GM12872 (cell line): ENCODE data around the gene KIF6.

Experiments
- TF ChIP-seq, protein P1 (sequence below): IDR thresholded peaks from 3 replicates; pipeline ENCODE4 v1.5.1; 2011; ENCODE audit warnings: low read depth, mild to moderate bottlenecking, low read length, moderate library complexity; ENCODE audit not compliant: insufficient read depth

Gene KIF6

DNA sequence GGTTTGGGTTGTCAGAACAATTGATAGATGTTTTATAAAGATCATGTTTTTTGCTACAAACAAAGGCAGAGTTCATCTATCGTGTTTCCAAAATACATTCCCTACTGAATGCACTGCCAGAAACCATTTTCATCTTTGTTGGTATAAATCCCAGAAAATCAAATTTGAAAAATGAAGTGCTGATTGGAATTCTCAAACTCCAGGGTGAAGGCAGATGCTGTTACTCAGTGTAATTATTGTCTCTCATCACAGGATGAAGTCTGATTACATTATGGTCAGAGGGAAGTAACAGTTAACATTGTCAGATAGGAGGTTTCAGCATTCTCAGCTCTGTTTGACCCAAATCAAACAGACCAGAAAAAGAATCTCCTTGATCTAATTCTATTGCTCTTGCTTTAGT is 204.3 kb downstream of the KIF6 start:
- TF ChIP-seq, protein P1, sequence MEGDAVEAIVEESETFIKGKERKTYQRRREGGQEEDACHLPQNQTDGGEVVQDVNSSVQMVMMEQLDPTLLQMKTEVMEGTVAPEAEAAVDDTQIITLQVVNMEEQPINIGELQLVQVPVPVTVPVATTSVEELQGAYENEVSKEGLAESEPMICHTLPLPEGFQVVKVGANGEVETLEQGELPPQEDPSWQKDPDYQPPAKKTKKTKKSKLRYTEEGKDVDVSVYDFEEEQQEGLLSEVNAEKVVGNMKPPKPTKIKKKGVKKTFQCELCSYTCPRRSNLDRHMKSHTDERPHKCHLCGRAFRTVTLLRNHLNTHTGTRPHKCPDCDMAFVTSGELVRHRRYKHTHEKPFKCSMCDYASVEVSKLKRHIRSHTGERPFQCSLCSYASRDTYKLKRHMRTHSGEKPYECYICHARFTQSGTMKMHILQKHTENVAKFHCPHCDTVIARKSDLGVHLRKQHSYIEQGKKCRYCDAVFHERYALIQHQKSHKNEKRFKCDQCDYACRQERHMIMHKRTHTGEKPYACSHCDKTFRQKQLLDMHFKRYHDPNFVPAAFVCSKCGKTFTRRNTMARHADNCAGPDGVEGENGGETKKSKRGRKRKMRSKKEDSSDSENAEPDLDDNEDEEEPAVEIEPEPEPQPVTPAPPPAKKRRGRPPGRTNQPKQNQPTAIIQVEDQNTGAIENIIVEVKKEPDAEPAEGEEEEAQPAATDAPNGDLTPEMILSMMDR = no peak

DNA sequence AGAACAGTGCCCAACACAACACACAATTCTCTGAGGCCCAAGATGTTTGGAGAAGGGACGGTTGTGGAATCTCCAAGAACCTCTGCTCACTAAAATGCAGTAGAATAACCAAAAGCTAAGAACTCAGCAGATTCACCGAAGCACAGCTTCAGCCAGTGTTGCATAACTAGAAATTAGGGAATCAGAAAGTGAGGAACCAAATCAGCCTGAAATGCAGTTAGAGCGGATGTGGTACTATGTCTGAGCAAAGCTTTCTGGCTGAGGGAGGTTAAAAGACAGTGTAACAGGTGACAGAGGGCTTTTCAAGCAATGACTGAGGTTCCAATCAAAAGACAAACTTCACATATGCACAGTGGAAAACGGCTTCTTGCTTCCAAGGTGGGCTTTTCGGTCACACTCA is 204.8 kb downstream of the KIF6 start:
- TF ChIP-seq, protein P1 = no peak

DNA sequence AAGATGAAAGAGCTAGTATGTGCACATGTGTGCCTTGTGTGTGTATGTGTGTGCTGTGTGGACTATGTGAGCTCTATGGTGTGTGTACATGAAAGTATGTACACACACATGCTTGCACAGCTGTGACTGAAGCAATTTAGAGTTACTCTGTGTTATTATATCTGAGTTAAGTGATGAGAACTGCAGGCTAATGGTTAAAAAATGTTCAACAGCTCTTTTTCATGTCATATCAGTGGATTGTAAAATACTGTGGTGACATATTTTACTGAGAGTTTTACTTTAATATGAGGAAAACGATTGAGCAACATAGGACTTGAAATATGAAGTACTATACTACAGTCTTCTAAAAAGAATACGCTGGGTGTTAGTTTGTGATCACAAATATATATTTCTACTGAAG is 207.0 kb downstream of the KIF6 start:
- TF ChIP-seq, protein P1 = no peak

DNA sequence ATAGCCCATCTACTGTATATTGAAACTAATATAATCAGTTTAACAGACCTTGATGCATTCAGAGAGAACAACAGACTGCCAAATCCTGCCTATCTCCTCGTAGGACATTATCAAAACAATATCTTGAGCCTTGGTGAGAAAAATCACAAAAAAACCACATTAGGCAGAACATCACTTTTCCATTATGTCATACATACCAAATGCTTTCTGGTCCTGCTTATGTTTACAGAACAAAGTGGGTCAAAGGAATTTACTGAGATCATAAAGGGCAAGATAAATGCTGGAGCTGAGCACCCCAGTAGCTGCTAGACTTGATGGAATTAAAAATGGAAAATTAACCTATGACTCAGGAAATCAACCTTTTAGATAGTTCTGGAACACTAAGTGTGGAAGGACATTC is 207.5 kb downstream of the KIF6 start:
- TF ChIP-seq, protein P1 = no peak

DNA sequence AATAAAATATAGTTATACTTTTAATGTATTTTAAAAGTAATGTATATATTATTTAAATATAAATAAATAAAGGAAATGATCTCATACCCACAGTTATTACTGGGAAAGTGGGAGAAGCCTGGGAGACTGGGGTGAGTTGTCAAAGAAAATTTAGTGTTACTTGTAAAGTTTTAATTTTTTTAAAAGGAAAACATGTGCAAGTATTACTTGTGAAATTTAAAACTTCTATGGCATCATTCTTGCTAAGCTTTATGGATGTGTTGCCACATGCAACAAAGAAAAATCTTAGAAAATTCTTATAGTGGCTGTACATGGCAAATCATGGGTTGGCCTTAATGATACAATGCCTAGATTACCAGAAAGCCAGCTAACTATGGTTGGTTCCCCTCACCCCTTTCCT is 208.7 kb downstream of the KIF6 start:
- TF ChIP-seq, protein P1 = no peak

DNA sequence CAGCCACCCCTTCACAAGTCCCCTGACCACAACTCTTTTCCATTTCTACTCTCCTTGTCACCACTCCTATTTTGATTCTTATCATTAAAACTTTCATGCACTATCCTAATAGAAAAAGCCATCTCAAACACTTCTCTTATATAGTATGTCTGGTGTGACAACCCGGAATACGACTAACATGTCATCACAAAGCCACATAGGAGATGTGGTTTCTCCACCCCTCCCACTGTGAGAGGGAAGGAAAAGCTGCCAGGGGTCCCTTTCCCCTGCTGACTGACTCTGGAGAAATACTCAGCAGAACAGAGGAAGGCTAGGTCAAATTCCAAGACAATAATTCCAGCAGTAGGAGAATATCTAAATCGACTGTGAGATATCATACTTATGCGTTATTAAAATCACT is 209.7 kb downstream of the KIF6 start:
- TF ChIP-seq, protein P1 = no peak

DNA sequence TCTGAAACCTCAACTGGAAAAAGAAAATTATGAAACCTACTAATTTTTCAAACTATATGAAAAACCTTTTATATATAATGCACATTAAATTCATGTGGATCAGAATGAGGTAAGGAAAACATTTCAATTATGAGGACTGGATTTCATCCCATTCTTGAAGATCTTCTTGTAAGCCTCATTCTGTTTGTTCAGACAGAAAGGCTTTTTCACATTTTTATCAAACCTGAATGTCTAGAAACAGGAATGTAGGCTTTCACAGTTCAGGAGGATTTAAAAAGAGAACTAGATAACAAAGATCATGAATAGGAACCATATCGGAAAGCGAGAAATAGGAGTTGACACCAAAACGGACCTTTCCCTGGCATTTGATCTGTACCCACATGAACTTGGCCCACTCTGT is 210.2 kb downstream of the KIF6 start:
- TF ChIP-seq, protein P1 = no peak

DNA sequence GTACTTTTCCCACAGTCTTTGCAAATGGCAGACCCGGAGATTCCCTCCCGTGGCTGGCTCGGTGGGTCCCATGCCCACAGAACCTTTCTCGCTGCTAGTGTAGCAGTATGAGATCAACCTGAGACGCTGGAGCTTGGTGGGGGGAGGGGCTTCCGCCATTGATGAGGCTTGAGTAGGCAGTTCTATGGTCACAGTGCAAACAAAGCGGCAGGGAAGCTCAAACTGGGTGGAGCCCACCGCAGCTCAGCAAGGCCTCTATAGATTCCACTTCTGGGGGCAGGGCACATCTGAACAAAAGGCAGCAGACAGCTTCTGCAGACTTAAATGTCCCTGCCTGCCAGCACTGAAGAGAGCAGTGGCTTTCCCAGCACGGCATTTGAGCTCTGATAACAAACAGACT is 216.7 kb downstream of the KIF6 start:
- TF ChIP-seq, protein P1 = no peak
